ENCODE data around the gene PIK3R5. TPM values are rescaled to one million over a fixed set of nuclear protein-coding genes. Genes with fewer than 3 reads are reported as not detected.

The PIK3R5 gene
- polyA plus RNA-seq, 1 donor (not counting 4 experiments of a cell fraction or from before 2014, with no cell fraction given) = not detected

DNA sequence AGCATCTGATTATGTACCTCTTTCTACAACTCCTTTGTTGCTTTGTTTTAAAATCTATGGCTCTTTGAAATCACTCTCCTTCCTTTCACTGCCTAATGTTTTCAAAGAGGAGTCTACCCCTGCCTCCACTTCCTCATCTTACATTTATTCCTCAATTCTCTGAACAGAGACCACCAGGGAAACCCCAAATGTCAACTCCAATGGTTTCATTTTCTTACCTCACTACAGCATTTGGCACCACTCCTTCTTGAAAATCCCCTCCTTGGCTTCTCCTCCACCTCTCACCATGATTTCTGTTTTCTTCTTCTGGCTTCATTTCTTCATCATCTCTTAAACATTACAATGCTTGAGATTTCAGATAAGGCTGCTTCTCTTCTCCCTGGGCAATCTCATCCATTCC, 2.4 kb upstream of the PIK3R5 start:
- no peak for DNase-seq (ENCODE audit: low read depth, low spot score)
- dilution Hi-C loops (cut with MboI; ENCODE audit: extremely low pct_ligation_motif_present, low sequenced_read_pairs) = no loop called here
- no peaks in the 10 kb centered on the region for H4K20me1 ChIP-seq (ENCODE audit: control insufficient read depth, extremely low read depth, insufficient read depth, low read length)
- no peaks in the 10 kb centered on the region for H3K9me1 ChIP-seq (ENCODE audit: control insufficient read depth, extremely low read depth, insufficient read depth, low read length)
- no peaks in the 10 kb centered on the region for H3K4me1 ChIP-seq (ENCODE audit: control insufficient read depth, extremely low read depth, insufficient read depth, low read length)
- H2AFZ ChIP-seq (ENCODE audit: control insufficient read depth, low read length) = no peak overlapping the region
- H3K4me3 ChIP-seq (ENCODE audit: control insufficient read depth in 2 of 3, extremely low read depth in 1 of 3, insufficient read depth in 2 of 3, low read depth in 1 of 3, low read length in 3 of 3) = no peak overlapping the region
- peaks cover 15% of the 10 kb centered on the region for H3K27me3 ChIP-seq (ENCODE audit: control insufficient read depth, extremely low read depth, insufficient read depth, low read length)
- H3K4me2 ChIP-seq (ENCODE audit: control insufficient read depth, extremely low read depth, insufficient read depth, low read depth, low read length) = no peak overlapping the region
- H3K9me3 ChIP-seq (ENCODE audit: control insufficient read depth, low read depth, low read length) = no peaks in the 10 kb centered on the region
- no peak overlapping the region for H3K27ac ChIP-seq (ENCODE audit: control insufficient read depth, insufficient read depth, low read length)
- no peaks in the 10 kb centered on the region for H3K79me2 ChIP-seq (ENCODE audit: control insufficient read depth, insufficient read depth, low read length)
- no peaks in the 10 kb centered on the region for H3K36me3 ChIP-seq (ENCODE audit: control insufficient read depth in 2 of 2, extremely low read depth in 1 of 2, insufficient read depth in 2 of 2, low read length in 2 of 2)
- TF ChIP-seq, protein P1, sequence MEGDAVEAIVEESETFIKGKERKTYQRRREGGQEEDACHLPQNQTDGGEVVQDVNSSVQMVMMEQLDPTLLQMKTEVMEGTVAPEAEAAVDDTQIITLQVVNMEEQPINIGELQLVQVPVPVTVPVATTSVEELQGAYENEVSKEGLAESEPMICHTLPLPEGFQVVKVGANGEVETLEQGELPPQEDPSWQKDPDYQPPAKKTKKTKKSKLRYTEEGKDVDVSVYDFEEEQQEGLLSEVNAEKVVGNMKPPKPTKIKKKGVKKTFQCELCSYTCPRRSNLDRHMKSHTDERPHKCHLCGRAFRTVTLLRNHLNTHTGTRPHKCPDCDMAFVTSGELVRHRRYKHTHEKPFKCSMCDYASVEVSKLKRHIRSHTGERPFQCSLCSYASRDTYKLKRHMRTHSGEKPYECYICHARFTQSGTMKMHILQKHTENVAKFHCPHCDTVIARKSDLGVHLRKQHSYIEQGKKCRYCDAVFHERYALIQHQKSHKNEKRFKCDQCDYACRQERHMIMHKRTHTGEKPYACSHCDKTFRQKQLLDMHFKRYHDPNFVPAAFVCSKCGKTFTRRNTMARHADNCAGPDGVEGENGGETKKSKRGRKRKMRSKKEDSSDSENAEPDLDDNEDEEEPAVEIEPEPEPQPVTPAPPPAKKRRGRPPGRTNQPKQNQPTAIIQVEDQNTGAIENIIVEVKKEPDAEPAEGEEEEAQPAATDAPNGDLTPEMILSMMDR (optimal IDR thresholded peaks at IDR 0.05 in 1 of 3, IDR thresholded peaks at IDR 0.05 in 1 of 3, conservative IDR thresholded peaks at IDR 0.05 in 1 of 3; ENCODE audit: extremely low read depth in 1 of 3, insufficient read depth in 2 of 3, low read length in 3 of 3) = no peak
- TF ChIP-seq EZH2 (IDR thresholded peaks at IDR 0.05; ENCODE audit: low read length) = no peak
- no peak overlapping the region for H3K9ac ChIP-seq (ENCODE audit: control insufficient read depth, extremely low read depth, insufficient read depth, low read length)
- no peak for FAIRE-seq

DNA sequence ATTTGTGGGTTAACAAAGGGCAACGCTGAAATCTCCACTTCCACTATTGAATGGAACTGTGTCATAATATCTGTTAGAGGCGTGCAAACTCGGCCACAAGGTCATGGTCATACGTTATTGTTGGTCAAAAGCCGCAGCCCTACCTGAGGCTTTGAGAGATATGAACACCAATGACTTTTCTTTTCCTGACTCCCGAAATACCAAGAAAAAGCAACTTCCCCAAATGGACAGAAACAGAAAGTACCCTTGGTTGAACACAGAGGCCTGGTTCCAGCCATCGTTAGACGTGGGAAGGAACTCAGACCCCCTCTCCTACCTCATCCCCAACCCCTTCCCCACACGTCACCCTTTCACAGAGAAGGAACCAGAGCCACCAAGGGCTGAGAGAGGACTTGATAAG, 1.4 kb upstream of the PIK3R5 start:
- Histone ChIP-seq H3K9me1 (ENCODE audit: control insufficient read depth, extremely low read depth, insufficient read depth, low read length) (no peaks in the 10 kb centered on the region), H3K79me2 (ENCODE audit: control insufficient read depth, insufficient read depth, low read length) (no peaks in the 10 kb centered on the region), H3K4me3 (ENCODE audit: control insufficient read depth in 2 of 3, extremely low read depth in 1 of 3, insufficient read depth in 2 of 3, low read depth in 1 of 3, low read length in 3 of 3) (no peak overlapping the region), H4K20me1 (ENCODE audit: control insufficient read depth, extremely low read depth, insufficient read depth, low read length) (no peaks in the 10 kb centered on the region), H3K27me3 (ENCODE audit: control insufficient read depth, extremely low read depth, insufficient read depth, low read length) (peaks cover 15% of the 10 kb centered on the region), H3K9ac (ENCODE audit: control insufficient read depth, extremely low read depth, insufficient read depth, low read length) (no peak overlapping the region), H3K4me2 (ENCODE audit: control insufficient read depth, extremely low read depth, insufficient read depth, low read depth, low read length) (no peak overlapping the region), H2AFZ (ENCODE audit: control insufficient read depth, low read length) (no peak overlapping the region), H3K36me3 (ENCODE audit: control insufficient read depth in 2 of 2, extremely low read depth in 1 of 2, insufficient read depth in 2 of 2, low read length in 2 of 2) (no peaks in the 10 kb centered on the region), H3K9me3 (ENCODE audit: control insufficient read depth, low read depth, low read length) (no peaks in the 10 kb centered on the region), H3K27ac (ENCODE audit: control insufficient read depth, insufficient read depth, low read length) (no peak overlapping the region), H3K4me1 (ENCODE audit: control insufficient read depth, extremely low read depth, insufficient read depth, low read length) (no peaks in the 10 kb centered on the region)
- TF ChIP-seq EZH2 (IDR thresholded peaks at IDR 0.05; ENCODE audit: low read length) = no peak
- dilution Hi-C loops (cut with MboI; ENCODE audit: extremely low pct_ligation_motif_present, low sequenced_read_pairs) = no loop called here
- no peak for FAIRE-seq
- no peak for DNase-seq (ENCODE audit: low read depth, low spot score)

DNA sequence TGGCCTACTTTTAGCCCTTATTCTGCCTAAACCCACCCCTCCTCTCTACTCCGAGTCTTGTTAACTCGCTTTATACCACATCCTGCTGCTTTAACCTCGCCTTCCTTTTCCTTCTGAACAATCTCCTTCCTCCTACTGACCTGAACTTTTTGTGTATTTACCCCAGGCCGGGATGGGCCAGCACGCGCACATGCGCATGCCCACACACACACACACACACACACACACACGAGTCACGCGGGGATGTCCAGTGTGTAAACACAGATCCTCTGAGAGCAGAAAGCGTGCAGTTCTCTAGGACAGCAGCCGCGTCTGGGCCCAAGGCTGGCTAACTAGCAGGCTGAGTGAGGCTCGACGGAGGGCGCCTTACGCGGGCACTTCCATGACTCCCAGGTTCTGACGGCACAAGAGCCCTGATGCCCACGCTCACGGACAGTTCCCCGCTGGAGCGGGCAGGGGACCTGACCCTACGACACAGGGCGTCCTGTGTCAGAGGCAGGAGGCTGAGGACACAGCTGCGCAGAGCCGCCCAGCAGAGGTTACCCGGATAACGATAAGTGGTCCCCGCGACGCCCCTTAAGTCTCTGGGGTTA, 610 bp downstream of the PIK3R5 start:
- DNase-seq (ENCODE audit: low read depth, low spot score) (no peak), FAIRE-seq (no peak)
- H3K9me1 ChIP-seq (ENCODE audit: control insufficient read depth, extremely low read depth, insufficient read depth, low read length) = no peaks in the 10 kb centered on the region
- no peaks in the 10 kb centered on the region for H4K20me1 ChIP-seq (ENCODE audit: control insufficient read depth, extremely low read depth, insufficient read depth, low read length)
- H2AFZ ChIP-seq (ENCODE audit: control insufficient read depth, low read length) = no peak overlapping the region
- TF ChIP-seq EZH2 (IDR thresholded peaks at IDR 0.05; ENCODE audit: low read length) = no peak
- TF ChIP-seq, protein P1 (optimal IDR thresholded peaks at IDR 0.05 in 1 of 3, IDR thresholded peaks at IDR 0.05 in 1 of 3, conservative IDR thresholded peaks at IDR 0.05 in 1 of 3; ENCODE audit: extremely low read depth in 1 of 3, insufficient read depth in 2 of 3, low read length in 3 of 3) = no peak
- no peak overlapping the region for H3K4me2 ChIP-seq (ENCODE audit: control insufficient read depth, extremely low read depth, insufficient read depth, low read depth, low read length)
- H3K4me3 ChIP-seq (ENCODE audit: control insufficient read depth in 2 of 3, extremely low read depth in 1 of 3, insufficient read depth in 2 of 3, low read depth in 1 of 3, low read length in 3 of 3) = no peak overlapping the region
- H3K4me1 ChIP-seq (ENCODE audit: control insufficient read depth, extremely low read depth, insufficient read depth, low read length) = no peaks in the 10 kb centered on the region
- H3K36me3 ChIP-seq (ENCODE audit: control insufficient read depth in 2 of 2, extremely low read depth in 1 of 2, insufficient read depth in 2 of 2, low read length in 2 of 2) = no peaks in the 10 kb centered on the region
- no peaks in the 10 kb centered on the region for H3K9me3 ChIP-seq (ENCODE audit: control insufficient read depth, low read depth, low read length)
- H3K9ac ChIP-seq (ENCODE audit: control insufficient read depth, extremely low read depth, insufficient read depth, low read length) = no peak overlapping the region
- dilution Hi-C loops (cut with MboI; ENCODE audit: extremely low pct_ligation_motif_present, low sequenced_read_pairs) = no loop called here
- H3K79me2 ChIP-seq (ENCODE audit: control insufficient read depth, insufficient read depth, low read length) = no peaks in the 10 kb centered on the region
- peaks cover 15% of the 10 kb centered on the region for H3K27me3 ChIP-seq (ENCODE audit: control insufficient read depth, extremely low read depth, insufficient read depth, low read length)
- H3K27ac ChIP-seq (ENCODE audit: control insufficient read depth, insufficient read depth, low read length) = no peak overlapping the region
